Gastrocnemius medialis (tissue), 4 donors: ENCODE measurements around the gene ACACB.

Experiments used
- CTCF ChIP-seq, 5 experiments: fragments of 450-650 bp in 3 of 5; fragments of 200-600 bp in 2 of 5; sonication (generic) in 2 of 5; IDR thresholded peaks in 4 of 5; conservative IDR thresholded peaks in 1 of 5; 1 replicate in 4 of 5; 2 replicates in 1 of 5; pipeline ENCODE4 v1.5.1; 2016 to 2019; ENCODE audit warnings: antibody characterized with exemption in 5 of 5, mild to moderate bottlenecking in 3 of 5, moderate library complexity in 3 of 5
- POLR2A ChIP-seq, 2 donors: fragments of 450-650 bp; IDR thresholded peaks; one replicate each; pipeline ENCODE4 v1.6.1; 2017; ENCODE audit warnings: antibody characterized with exemption in 2 of 2, mild to moderate bottlenecking in 2 of 2, moderate library complexity in 2 of 2

GRCh38 chr12:109110988-109111495, 5.3 kb upstream of the ACACB start:
- TF ChIP-seq CTCF (IDR thresholded peaks at IDR 0.05 in 4 of 5, conservative IDR thresholded peaks at IDR 0.05 in 1 of 5) (peak in 1 of 5 experiments; percentile 13), POLR2A (IDR thresholded peaks at IDR 0.05) (peak; percentile 52 to 66)
